Activated T-cell treated with anti-CD3 and anti-CD28 coated beads, Interleukin-2, amount 50 U/mL, for 24 hours (primary cell): ENCODE measurements around the gene MTA2.

Source experiments
- DNase-seq: peaks from one replicate; pipeline ENCODE4 v3.0.0-alpha.2; 2020
- H3K27ac Mint-ChIP-seq: 2 replicates; pipeline ENCODE4 v1.8.0; 2020; ENCODE audit warnings: mild to moderate bottlenecking, mixed read lengths
- H3K27me3 Mint-ChIP-seq: 2 replicates; pipeline ENCODE4 v1.8.0; 2020; ENCODE audit warnings: mixed read lengths
- H3K36me3 Mint-ChIP-seq: 2 replicates; pipeline ENCODE4 v1.8.0; 2020; ENCODE audit warnings: low read depth, mixed read lengths
- H3K4me1 Mint-ChIP-seq: 2 replicates; pipeline ENCODE4 v1.8.0; 2020; ENCODE audit warnings: low read depth, mixed read lengths
- H3K4me3 Mint-ChIP-seq: 2 replicates; pipeline ENCODE4 v1.8.0; 2020; ENCODE audit warnings: mild to moderate bottlenecking, moderate library complexity, mixed read lengths
- H3K9me3 Mint-ChIP-seq: 2 replicates; pipeline ENCODE4 v1.8.0; 2020; ENCODE audit warnings: mixed read lengths

Gene MTA2

DNA sequence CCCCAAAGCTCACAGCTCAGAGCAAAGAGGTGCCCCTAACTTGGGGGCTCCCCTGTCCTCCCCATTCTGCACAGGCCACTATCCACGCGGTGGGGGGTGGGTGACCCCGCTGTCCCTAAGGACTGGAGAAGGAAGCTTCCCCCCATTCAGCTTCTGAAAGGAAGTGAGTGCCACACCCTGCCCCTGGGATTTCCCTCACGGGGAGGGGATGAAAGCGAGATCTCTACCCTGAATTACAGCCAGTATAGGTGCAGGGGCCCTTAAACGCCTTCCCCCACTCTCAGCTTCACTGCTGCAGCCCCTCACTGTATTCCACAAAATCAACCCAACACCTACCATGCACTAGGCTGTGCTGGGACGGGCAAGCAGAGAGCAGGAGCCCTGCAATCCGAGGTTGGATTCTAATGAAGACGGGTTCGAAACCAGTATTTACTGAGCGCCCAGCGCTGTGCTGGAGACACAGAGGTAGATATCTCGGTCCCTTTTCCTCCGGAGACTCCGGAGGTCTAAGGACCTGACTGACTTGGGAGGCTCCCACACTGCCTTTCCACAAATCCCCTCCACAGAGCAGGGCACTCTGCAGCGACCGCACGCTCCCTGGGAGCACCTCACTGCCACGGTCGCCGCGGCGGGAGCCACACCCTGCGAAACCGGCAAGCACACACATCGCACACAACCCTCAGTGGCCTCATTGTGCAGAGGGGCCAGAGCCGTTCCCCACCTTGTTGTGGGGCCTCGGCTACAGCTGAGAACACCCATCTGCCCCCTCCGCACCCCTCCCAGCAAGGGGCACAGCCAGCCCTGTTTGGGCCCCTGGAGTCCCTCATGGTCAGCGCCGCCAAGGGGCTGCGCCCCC is 56.9 kb downstream of the MTA2 start:
- peak overlapping the region; percentile 79 for H3K27ac Mint-ChIP-seq
- H3K4me1 Mint-ChIP-seq, result peaks cover 75% of the 10 kb centered on the region
- no peak for DNase-seq
- peaks cover 6% of the 10 kb centered on the region for H3K36me3 Mint-ChIP-seq
- H3K9me3 Mint-ChIP-seq, result no peaks in the 10 kb centered on the region
- H3K4me3 Mint-ChIP-seq, result peak overlapping the region; percentile 88
- peaks cover 2% of the 10 kb centered on the region for H3K27me3 Mint-ChIP-seq

DNA sequence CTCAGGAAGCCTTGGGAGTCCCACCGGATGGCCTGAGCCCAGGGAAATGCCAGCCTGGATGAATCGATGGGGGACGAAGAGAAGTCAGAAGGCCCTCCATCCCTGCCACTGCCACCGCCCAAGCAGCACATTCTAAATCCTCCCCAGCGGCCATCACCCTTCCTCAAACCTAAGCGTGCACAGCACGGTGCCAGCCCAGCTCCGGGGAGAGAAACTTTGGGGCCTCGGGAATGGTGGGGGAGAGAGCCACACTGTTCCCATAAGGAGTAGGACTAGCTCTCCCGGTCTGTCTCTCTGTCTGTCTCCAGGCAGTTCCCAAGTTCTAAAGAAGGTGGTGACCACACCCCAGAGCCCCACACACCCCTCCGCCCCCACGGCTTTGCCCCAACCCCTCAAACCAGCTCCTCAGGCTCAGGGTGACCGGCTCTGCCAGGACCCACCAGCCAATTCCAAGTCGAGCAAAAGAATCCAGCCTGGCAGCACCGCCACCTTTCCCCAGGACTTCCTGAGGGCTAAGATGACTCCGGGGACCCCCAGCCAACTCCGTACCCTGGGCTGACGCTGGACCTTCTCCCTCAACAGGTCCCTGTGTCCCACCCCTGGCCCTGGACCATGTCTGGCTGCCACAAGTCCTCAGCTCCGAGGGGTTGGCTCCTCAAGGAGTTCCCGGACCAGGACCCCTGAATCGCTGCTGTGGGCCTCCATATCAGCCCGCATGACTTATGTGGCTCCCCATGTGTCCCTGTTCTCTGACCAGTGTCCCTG is 57.8 kb downstream of the MTA2 start:
- no peak for DNase-seq
- Mint-ChIP-seq H3K9me3 (no peaks in the 10 kb centered on the region), H3K36me3 (peaks cover 6% of the 10 kb centered on the region), H3K4me3 (peak overlapping the region; percentile 88), H3K27ac (peak overlapping the region; percentile 82), H3K4me1 (peaks cover 81% of the 10 kb centered on the region), H3K27me3 (peaks cover 2% of the 10 kb centered on the region)
